GM19395 (cell line): ENCODE results near the gene OXLD1.
"Not testable (repeated sequence)": the region's sequence is repeated elsewhere in the genome, so short reads cannot be mapped to it uniquely, and the experiment has no call there.

ENCODE experiments used
- ATAC-seq: cut with Tn5 transposase; IDR thresholded peaks from one replicate; pipeline ENCODE4 v1.9.1; 2021; ENCODE audit warnings: mild to moderate bottlenecking, moderate library complexity; ENCODE audit not compliant: unreplicated experiment

OXLD1 gene

GRCh38 chr17:81683584-81684441 is 17.4 kb upstream of the OXLD1 start, which contains the start of the genes ARL16 and HGS:
Gene ARL16, minus strand, starts transcription at chr17:81683797. Its CDS starts 44 bp downstream, at chr17:81683753.
Gene HGS, plus strand, starts transcription at chr17:81684011. Its CDS starts 56 bp downstream, at chr17:81684067.
- peak; percentile 94 for ATAC-seq

- peak; percentile 13 for ATAC-seq
These were observed 16.8 kb upstream of the OXLD1 start for GRCh38 chr17:81683208-81683583.

GRCh38 chr17:81682565-81683207 is 16.3 kb upstream of the OXLD1 start:
- ATAC-seq: no peak

- ATAC-seq: no peak
These were observed 15.3 kb upstream of the OXLD1 start for GRCh38 chr17:81681672-81682071.

- ATAC-seq: no peak
These were observed 13.7 kb upstream of the OXLD1 start for GRCh38 chr17:81680150-81680549.

GRCh38 chr17:81676906-81677305 is 10.5 kb upstream of the OXLD1 start:
- no peak for ATAC-seq

- not testable (repeated sequence) for ATAC-seq
These were observed 9.3 kb upstream of the OXLD1 start for GRCh38 chr17:81675515-81676221.

GRCh38 chr17:81673561-81674258 is 7.3 kb upstream of the OXLD1 start:
- no peak for ATAC-seq

GRCh38 chr17:81672954-81673353 is 6.5 kb upstream of the OXLD1 start:
- no peak for ATAC-seq

GRCh38 chr17:81672504-81672903 is 6.1 kb upstream of the OXLD1 start:
- ATAC-seq: no peak

- no peak for ATAC-seq
These were observed 1.3 kb upstream of the OXLD1 start for GRCh38 chr17:81667754-81668153.

GRCh38 chr17:81666092-81666341 is 388 bp downstream of the OXLD1 start:
- no peak for ATAC-seq

- ATAC-seq: peak; percentile 17
These were observed 957 bp downstream of the OXLD1 start for GRCh38 chr17:81665205-81666091.

GRCh38 chr17:81664051-81664470 is 2.3 kb downstream of the OXLD1 start:
- ATAC-seq: no peak

GRCh38 chr17:81662002-81662401 is 4.4 kb downstream of the OXLD1 start:
- ATAC-seq: no peak

- ATAC-seq: no peak
These were observed 6.0 kb downstream of the OXLD1 start for GRCh38 chr17:81660441-81660840.

- ATAC-seq: no peak
These were observed 7.4 kb downstream of the OXLD1 start for GRCh38 chr17:81659038-81659437.

GRCh38 chr17:81656835-81657234 is 9.6 kb downstream of the OXLD1 start:
- no peak for ATAC-seq

- no peak for ATAC-seq
These were observed 10.2 kb downstream of the OXLD1 start, which contains the start of gene PDE6G for GRCh38 chr17:81656118-81656743. Gene PDE6G, minus strand, starts transcription at chr17:81656542. Its CDS starts 3,237 bp downstream, at chr17:81653305.
